ENCODE results near the gene CATSPERB. TPM values are rescaled to one million over a fixed set of nuclear protein-coding genes. Genes with fewer than 3 reads are reported as not detected.

The CATSPERB gene
- total and polyA plus RNA-seq, 2 of the 8 experiments (the other 6 are each of a cell fraction or from before 2014, with no cell fraction given) = 0.11 to 0.30 TPM

DNA sequence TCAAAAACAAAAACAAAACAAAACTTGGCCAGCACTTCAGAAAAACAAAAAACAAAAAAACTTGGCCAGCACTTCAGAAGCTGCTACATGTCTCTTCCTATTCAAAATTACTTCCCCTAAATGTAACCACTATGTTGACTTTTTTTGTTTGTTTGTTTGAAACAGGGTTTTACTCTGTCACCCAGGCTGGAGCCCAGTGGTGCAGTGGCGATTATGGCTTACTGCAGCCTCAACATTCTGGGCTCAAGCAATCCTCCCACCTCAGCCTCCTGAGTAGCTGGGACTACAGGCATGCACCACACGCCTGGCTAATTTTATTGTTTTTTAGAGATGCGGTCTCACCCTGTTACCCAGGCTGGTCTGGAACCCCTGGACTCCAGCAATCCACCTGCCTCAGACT is 183.8 kb downstream of the CATSPERB start:
- Histone ChIP-seq H2BK5ac (ENCODE audit: low read depth, low read length) (no peak overlapping the region), H2BK15ac (ENCODE audit: low read length) (no peak overlapping the region), H4K8ac (ENCODE audit: extremely low read depth, insufficient read depth, low read length) (no peak overlapping the region), H3K4me2 (ENCODE audit: insufficient read depth in 1 of 2, low read depth in 2 of 2, low read length in 2 of 2) (no peak overlapping the region), H3K23me2 (ENCODE audit: low read depth, low read length) (no peaks in the 10 kb centered on the region; the same call in 1 of the 2 replicates), H3K9me3 (ENCODE audit: insufficient read depth in 2 of 2, low read depth in 1 of 2, low read length in 1 of 2) (no peaks in the 10 kb centered on the region), H3K36me3 (ENCODE audit: control insufficient read depth in 2 of 4, insufficient read depth in 4 of 4, low read length in 3 of 4) (no peaks in the 10 kb centered on the region), H3K56ac (replicated peaks; ENCODE audit: insufficient read length, low read depth, low read length) (no peak overlapping the region), H3K9ac (replicated peaks in 1 of 4; ENCODE audit: extremely low read depth in 1 of 4, low read depth in 3 of 4, low read length in 3 of 4) (no peak overlapping the region), H2AK5ac (ENCODE audit: low read depth, low read length) (no peak overlapping the region), H3K4me1 (replicated peaks in 1 of 4; ENCODE audit: control insufficient read depth in 3 of 4, insufficient read depth in 4 of 4, low read length in 3 of 4) (no peaks in the 10 kb centered on the region), H4K91ac (replicated peaks; ENCODE audit: insufficient read length, low read length) (no peak overlapping the region), H2BK20ac (ENCODE audit: low read length) (no peak overlapping the region), H3K18ac (ENCODE audit: extremely low read depth, low read length) (no peak overlapping the region), H2BK120ac (replicated peaks; ENCODE audit: low read depth, low read length) (no peak overlapping the region), H3K4me3 (ENCODE audit: extremely low read depth in 1 of 4, insufficient read depth in 2 of 4, low read depth in 3 of 4, low read length in 4 of 4) (no peak overlapping the region), H3K79me1 (ENCODE audit: low read depth, low read length) (no peaks in the 10 kb centered on the region), H3K4ac (replicated peaks; ENCODE audit: insufficient read length, low read depth, low read length) (no peak overlapping the region), H3K23ac (ENCODE audit: insufficient read length) (no peak overlapping the region), H2BK12ac (ENCODE audit: low read depth, low read length) (no peak overlapping the region), H3K79me2 (ENCODE audit: control insufficient read depth in 1 of 2, insufficient read depth in 2 of 2, low read length in 2 of 2) (no peaks in the 10 kb centered on the region), H4K20me1 (replicated peaks in 1 of 2; ENCODE audit: control insufficient read depth in 1 of 2, insufficient read depth in 2 of 2, low read length in 2 of 2) (no peaks in the 10 kb centered on the region), H4K5ac (ENCODE audit: insufficient read length, low read depth, low read length) (no peak overlapping the region), H2AFZ (ENCODE audit: low read length) (no peak overlapping the region), H3K14ac (ENCODE audit: insufficient read length) (no peak overlapping the region), H3K27me3 (replicated peaks in 1 of 4; ENCODE audit: control insufficient read depth in 3 of 4, extremely low read depth in 1 of 4, insufficient read depth in 3 of 4, low read length in 3 of 4) (peaks cover 0 to 1% (median 0%) of the 10 kb centered on the region in 4 experiments; a peak in 1 of 7 replicates), H3K27ac (ENCODE audit: low read depth, low read length) (no peak overlapping the region)
- TF ChIP-seq JUN (IDR thresholded peaks at IDR 0.05; ENCODE audit: low read depth, low read length) (no peak), POLR2AphosphoS5 (IDR thresholded peaks at IDR 0.05; ENCODE audit: low read depth, low read length) (no peak), NANOG (IDR thresholded peaks at IDR 0.05; ENCODE audit: insufficient read depth, low read depth, low read length, poor library complexity, severe bottlenecking) (no peak), ASH2L (IDR thresholded peaks at IDR 0.05; ENCODE audit: low read length) (no peak), SIRT6 (IDR thresholded peaks at IDR 0.05; ENCODE audit: low read length) (no peak), GABPA (IDR thresholded peaks at IDR 0.05; ENCODE audit: borderline replicate concordance, insufficient read depth, low read length) (no peak)
- ChIA-PET POLR2A (ENCODE audit: partially characterized antibody) (no interaction called here), CTCF (ENCODE audit: partially characterized antibody) (interaction anchor here (0.6 kb wide), 1 partner anchor 379 kb away, joined by 4 read pairs; no protein-coding TSS in a partner anchor)
- no peak for DNase-seq (ENCODE audit: low read depth in 1 of 2, low spot score in 2 of 2)
- WGBS, 2 experiments (ENCODE audit: extremely low coverage in 1 of 2, insufficient coverage in 1 of 2, insufficient read length in 1 of 2, insufficient replicate concordance in 2 of 2, low coverage in 1 of 2, low lambda C conversion rate in 2 of 2, missing lambda C conversion rate in 1 of 2) = 82% methylated on average over 3 of the region's 3 CpGs; no CpG with 5 or more reads in 1 of the 2 experiments
- no peak for FAIRE-seq

All from H1 (cell line).